NCI-H187 treated with DMSO at 0.1 percent for 48 hours (cell line): ENCODE data around the gene KDM7A.
"Not testable (repeated sequence)": the region's sequence is repeated elsewhere in the genome, so short reads cannot be mapped to it uniquely, and the experiment has no call there.

Source experiments
- DNase-seq: peaks from one replicate; lab custom pipeline; 2025; lab: John Stamatoyannopoulos, UW

KDM7A gene

DNA sequence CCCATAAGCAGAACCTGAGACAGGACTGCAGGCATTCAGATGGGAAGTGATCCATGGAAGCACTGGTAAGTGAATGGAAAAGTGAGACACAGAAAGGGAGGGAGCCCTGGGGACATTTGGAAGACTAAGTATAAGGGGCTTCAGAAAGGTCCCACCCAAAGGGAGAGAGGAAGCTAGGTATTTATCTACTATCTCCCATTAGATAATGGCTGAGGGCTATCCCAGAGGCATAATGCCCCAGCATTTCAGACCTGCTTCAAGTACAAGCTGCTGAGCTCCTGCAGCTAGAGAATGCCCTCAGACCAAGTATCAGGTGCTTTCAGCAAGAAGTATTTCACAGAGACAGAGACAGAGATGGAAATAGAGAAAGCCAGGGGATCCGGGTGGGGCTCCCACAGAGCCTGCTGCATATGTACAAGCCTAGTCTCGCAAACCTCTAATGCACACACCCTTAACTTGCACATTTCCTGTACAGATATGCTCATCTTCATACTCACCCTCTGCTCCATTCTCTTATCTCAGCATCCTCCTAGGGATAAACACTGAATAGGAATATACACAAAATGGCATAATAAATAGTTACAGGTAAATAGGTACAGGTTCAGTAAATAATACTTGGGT, 20.2 kb downstream of the KDM7A start:
- no peak for DNase-seq

DNA sequence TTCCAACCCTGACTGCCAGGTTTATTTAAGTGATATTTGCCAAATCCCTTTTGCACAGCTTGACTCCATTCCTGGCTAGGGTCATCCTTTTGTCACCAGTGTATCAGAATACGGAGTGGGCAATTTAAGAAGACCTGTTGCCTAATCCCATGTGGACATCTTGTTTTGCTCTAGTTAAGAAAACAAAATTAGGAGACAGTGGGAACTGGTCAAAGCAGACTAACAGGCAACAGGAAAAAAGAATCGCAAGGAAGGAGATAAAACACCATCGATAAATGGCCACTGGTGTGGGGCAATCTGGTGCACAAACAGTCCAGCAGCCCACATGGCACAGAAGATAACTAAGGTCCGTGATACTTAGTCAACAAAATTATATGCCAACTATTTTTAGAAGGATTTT, 21.4 kb downstream of the KDM7A start:
- no peak for DNase-seq

DNA sequence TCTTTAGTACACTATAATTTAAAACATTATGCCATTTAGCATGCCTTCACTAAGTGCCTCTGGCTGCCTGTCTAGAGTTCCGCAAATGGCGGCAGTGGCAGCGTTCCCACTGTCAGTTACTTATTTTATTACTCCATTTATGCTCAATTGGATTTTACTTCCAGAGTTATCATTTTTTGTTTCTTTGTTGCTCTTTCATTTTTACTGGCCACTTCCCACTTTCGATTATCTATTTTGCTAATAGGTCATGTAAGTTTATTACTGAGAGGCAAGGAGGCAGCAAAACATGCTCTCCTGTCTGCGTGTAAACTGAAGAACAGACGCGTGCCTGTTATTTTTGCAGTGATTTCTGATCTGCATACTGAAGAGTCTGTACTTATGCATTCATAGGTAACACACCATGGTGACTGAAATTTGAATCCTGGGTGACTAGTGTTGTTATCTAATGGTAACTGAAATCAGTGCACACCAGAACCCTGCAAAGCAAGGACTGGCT, 23.1 kb downstream of the KDM7A start:
- DNase-seq: no peak

DNA sequence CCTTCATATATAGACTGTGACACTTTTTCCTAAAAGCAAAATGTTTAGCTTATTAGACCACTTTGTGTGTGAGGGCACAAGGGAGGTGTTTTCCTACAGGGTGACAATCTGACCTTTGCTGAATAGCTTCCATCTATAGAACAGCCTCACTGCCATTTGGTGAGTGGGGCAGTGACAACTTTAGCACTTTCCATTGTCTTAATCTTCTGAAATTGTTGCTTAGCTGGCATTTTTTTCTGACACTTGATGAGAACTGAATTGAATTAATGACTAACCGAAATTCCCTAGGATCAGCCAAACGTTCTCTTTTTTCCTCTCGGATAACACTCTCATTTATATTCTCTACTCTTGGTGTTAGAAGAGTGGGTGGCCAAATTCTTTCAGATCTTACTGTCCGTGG, 30.2 kb downstream of the KDM7A start:
- DNase-seq: no peak

DNA sequence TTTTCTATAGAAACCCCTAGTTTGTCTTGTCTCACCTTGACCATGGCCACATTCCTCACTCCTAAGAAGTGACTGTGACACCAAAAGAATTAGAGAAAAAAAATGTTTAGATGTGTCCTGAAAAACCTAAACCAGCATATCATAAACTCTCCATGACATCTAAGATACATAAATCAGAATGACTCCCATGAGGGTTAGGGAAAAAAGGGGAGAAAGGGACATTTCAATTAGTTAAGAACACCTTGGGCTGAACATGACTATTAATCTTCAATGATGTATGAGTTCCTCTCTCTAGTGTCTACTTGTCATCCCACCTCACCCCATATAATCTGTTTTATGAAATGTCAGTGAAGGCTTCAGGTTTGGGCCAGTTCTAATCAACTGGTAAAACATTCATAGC, 31.1 kb downstream of the KDM7A start:
- no peak for DNase-seq

DNA sequence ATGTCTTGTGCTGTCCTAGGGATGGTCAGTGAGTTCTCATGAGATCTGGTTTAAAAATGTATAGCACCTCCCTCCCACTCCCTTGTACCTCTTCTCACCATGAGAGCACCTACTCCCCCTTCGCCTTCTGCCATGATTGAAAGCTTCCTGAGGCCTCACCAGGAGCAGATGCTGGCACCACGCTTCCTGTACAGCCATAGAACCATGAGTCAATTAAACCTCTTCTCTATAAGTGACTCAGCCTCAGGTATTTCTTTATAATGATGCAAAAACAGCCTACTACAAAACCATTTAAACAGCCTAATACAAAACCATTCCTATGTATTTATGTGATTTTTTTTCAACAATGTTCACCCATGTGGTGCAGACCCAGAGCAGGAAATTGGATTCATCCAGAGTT, 32.0 kb downstream of the KDM7A start:
- DNase-seq: no peak

DNA sequence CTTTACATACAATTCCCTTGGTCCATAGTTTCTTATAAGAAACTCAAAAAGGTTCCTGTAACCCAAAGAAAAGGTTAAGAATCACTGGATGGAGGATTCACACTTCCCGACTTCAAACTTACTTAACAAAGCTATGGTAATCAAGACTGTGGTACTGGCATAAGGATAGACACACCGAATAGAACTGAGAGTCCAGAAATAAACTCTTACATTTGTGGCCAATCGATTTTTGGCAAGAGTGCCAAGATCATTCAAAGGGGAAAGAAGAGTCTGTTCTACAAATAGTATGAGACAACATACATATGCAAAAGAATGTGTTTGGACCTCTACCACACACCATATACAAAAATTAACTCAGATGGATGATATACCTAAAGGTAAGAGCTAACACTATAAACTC, 32.8 kb downstream of the KDM7A start:
- no peak for DNase-seq

DNA sequence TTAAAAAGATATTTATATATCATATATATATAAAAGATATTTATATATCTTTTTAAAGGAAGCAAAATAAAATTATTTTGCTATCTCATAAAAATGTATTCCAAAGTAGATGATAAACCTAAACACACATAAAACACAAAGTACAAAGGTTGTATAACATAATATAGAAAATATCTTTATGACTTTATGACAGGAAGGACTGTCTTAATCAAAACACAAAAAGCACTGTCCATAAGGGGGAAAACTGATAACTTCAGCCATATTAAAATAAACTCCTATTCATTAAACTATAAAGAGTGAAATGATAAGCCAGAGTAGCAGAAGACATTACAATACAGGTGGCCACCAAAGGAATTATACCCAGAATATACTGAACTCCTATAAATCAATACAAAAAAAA, 34.8 kb downstream of the KDM7A start:
- DNase-seq: no peak

DNA sequence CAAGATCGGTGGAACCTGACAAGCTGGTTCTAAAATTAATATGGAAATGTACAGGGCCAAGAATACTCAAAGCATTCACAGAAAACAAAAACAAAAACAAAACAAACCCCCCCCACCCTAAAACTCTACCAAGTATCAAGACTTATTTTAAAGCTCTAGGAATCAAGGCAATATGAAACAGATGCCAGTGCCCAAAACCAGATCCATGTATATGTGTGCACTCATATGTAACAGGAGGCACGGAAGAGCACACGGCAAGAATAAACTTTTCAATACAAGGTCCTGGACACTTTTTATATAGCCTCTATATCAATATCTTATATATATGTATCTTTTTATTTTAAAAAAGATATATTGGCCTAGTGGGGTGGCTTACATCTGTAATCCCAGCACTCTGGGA, 35.5 kb downstream of the KDM7A start:
- no peak for DNase-seq

DNA sequence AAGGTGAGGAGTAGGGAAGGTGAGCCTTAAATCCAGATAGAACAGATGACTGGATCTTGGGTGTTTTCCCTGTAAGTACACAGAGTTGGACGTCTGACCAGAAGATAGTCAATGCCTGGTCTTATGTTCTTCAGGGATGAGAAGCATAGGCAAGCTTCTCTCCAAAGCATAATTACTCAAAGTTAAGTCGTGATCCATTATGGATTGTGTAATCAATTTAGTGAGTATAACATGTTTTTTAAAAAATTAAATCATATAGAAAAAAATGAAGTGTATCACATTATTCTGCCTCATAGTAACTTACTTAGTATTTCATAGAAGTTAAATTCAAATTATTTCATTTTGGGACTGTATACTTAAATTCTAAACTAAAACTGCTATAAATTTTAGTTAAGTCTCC, 39.7 kb downstream of the KDM7A start:
- no peak for DNase-seq

DNA sequence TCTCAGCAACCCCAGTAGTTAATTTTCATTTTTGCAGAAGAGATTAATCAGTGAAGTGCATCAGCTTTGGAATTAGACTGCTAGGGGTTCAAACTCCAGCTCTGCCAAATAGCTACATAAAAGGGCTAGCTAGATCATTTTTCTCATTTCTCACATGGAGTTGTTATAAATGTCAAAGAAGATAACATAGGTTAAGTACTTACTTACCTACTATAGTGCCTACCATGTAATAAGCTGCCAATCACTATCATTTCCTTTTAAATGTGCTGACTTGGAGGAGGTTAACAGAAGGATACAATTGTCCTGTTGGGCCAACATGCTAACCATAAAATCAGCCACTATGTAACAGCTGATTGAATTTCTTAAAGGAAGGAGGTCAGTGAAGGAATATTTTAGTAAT, 40.7 kb downstream of the KDM7A start:
- no peak for DNase-seq

DNA sequence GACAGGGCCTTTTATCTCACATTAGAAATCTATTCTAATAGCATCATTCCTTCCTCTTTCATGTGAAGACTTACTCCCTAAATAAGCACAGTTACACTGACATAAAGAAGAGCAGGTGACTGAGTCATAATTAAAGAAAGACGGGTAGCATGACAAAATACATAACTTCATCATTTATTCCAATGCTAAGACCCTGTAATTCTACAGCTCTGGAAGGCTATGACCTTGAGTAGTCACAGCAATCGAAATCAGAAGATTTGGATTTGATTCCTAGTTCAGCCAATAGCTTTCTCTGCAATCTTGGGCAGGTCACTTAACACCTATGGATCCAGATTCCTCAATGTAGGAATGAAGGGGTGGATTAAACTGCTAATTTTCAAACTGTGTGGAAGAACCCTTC, 42.7 kb downstream of the KDM7A start:
- no peak for DNase-seq

DNA sequence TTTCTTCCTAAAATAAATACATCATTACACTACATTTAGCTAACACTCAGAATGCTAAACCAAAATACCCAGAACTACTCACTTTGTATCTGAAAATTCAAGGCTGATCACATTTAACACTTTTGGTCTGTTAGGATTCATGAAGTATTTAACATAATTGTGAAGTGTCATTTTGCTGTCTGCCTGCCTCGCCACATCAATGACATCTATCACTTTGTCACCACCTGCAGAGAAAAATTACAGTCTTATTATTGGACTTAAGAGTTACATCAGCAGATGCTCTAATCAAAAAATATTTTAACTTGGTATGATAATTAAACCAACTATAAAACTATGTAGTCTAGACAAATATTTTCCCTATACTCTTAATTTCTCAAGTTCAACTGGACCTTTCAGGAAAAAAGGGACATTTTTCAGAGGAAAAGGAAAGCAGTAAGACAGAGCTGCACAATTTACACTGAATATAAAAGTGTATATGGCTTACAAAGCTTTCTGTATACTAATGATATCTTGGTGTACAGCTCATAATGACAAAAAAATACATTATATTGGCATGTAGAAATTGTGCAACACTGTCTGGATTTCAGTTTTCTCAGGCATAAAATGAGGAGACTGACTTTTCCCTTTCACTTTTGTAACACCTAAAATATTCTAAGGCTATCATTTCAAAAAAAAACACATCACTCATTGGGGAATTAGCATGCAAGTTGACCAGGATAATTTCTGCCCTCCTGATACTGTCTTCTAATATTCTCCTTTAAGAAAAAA, 49.2 kb downstream of the KDM7A start:
- DNase-seq: no peak

DNA sequence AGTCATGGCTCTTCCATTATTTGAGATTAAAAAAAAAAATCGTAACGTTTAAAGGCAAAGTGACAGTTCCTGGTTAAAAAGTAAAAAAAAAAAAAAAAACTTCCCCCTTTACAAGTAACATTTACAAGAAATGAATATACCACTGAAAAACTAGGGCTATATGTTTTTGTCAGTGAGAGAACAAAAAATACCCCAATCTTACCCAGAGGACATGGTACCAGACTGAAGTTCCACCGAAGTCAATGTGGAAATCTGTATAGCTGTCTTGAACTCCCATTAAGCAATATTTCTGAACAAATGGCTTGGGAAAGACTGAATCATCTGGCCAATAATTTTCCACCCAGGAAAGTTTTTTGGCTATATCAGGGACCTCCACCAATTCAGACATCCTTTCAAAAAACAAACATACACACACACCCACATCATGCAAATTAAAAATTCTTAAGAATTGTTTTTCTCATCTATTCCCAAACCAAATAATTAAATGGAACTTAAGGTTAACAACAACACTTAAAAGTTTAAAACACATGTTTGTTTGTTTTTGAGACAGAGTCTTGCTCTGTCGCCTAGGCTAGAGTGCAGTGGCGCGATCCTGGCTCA, 50.2 kb downstream of the KDM7A start:
- DNase-seq: no peak

DNA sequence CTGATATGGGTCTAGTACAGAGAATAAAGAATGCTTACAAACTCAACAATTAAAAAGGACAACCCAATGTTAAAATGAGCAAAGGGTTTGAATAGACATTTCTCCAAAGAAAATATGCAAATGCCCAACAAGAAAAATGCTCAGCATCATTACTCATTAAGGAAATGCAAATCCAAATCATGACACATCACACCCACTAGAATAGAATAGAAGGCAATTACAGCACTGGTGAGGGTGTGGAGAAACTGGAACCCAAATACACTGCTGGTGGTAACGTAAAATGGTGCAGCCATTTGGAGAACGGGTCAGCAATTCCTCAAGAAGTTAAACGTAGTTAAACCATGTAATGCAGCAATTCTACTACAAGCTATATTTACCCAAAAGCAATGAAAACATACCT, 53.8 kb downstream of the KDM7A start:
- no peak for DNase-seq

DNA sequence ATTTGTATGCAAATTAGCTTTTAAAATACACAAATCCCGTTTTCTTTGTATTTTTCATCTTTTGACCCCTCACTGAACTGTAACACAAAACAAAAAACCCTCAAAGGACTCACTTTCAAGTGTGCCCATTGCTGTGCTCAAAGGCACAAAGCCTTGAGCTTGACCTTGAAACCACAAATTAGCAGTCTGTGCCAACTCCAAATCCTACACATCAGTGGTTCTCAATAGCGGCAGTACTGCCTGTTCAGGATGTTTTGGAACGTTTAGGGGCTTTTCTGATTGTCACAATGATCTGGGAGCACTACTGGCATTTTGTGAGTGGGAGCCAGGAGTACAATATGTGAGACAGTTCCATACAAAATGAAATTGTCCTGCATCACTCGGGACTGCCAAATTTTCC, 55.5 kb downstream of the KDM7A start:
- no peak for DNase-seq

DNA sequence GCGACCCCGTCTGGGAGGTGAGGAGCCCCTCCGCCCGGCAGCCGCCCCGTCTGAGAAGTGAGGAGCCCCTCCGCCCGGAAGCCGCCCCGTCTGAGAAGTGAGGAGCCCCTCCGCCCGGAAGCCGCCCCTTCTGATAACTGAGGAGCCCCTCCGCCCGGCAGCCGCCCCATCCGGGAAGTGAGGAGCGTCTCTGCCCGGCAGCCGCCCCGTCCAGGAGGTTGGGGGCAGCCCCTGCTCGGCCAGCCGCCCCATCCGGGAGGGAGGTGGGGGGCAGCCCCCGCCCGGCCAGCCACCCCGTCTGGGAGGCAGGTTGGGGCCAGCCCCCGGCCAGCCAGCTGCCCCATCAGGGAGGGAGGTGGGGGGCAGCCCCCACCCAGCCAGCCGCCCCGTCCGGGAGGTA, 62.0 kb downstream of the KDM7A start:
- DNase-seq: not testable (repeated sequence)

DNA sequence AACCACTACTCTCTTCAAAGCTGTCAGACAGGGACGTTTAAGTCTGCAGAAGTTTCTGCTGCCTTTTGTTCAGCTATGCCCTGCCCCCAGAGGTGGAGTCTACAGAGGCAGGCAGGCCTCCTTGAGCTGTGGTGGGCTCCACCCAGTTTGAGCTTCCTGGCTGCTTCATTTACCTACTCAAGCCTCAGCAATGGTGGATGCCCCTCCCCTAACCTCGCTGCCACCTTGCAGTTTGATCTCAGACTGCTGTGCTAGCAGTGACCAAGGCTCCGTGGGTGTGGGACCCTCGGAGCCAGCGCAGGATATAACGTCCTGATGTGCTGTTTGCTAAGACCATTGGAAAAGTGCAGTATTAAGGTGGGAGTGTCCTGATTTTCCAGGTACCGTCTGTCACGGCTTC, 68.0 kb downstream of the KDM7A start:
- DNase-seq: not testable (repeated sequence)

DNA sequence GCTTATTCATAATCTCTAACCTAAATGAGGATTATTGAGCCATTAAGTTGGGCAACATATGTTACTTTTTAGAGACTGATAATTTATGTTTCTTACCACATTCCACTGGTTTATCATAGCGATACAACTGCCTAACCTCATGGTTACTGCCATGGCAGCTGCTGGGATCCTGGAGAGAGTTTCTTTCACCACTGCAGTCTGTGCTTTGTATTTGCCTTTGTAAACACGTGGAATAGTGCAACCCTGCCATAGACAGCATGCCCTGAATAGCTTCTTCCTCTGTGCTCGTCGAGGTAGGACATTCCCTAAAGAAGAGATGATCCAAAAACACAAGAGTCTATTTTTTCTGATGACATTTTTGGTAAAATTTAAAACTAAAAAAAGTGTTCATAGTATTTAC, 80.3 kb downstream of the KDM7A start:
- no peak for DNase-seq

DNA sequence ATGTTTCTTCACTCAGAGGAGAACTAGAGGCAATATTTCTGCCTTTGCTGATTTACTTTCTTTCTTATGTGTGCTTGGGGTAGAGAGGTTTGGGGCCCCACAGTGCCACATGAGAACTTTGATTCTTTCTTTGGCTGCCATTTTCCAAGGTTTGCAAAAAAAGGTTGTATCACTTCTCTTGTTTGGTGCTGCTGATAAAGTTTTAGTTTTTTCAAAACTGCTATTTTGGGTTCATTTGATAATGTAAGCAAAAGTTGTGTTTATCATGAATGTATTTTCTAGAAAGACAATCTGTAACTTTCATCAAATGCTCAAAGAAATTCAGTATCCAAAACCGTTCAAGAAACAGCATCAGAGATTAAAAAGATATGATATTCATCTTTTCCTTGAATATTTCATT, 83.4 kb downstream of the KDM7A start:
- DNase-seq: no peak

DNA sequence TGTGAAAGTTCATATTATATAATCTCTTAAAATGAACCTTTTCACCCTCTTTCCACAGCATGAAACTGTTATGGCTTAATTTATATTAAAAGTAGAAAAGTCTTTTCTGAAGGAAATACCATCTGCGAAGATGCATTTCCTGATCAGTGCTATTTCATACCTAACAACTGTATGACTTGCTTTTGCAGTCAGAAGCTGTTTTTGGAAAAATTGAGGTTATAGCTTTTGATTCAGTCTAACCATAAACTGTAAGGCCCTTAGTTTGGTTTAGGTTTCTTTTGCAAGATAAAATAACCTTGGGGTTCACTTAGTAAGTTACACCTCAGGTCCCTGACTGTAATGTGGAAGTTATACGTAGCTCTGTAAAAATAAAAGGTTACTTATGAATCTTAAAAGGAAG, 91.3 kb downstream of the KDM7A start:
- DNase-seq: no peak

DNA sequence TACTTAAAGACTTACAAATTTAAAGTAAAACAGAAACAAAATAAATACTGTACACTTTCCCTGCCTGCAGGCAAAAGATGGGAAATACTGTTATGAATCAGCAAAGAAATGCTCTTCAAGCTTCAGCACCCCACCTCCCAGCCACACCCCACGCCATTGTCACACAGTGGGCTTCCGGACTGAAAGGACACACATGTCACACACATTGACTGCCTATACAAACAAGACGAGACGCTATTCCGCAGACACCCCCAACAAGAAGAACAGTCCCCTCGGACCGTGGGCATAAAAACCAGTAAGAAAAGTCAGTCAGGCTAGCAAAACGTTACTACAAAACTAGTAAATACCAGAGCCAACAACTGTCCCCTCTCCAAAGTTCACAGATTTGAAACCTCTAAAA, 91.8 kb downstream of the KDM7A start:
- DNase-seq: no peak

DNA sequence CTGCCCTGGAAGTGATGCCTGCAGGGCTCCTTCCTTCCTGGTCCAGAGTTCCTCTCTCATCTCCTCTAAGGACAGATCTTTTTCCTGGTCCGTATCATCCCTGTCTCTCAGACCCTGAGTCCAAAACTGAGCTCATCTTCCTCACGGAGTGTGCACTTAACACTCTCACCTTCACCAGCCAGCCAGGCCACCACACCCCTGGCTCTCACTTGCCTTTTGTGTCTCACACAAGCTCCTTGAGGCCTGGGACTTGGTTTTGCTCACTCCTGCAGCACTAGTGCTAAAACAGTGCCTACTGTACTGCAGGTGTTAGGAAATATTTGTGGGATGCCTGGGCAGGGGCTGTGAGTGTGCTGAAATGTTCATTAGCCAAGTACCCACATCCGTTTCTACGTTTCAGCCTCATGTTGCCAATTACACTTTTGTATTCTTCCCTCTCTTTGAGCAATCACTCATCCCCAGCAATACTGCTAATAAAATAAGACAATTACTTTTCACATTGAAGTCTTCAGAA, 92.6 kb downstream of the KDM7A start:
- DNase-seq: no peak
